Measurements from ENCODE around the gene FOCAD.

DNA sequence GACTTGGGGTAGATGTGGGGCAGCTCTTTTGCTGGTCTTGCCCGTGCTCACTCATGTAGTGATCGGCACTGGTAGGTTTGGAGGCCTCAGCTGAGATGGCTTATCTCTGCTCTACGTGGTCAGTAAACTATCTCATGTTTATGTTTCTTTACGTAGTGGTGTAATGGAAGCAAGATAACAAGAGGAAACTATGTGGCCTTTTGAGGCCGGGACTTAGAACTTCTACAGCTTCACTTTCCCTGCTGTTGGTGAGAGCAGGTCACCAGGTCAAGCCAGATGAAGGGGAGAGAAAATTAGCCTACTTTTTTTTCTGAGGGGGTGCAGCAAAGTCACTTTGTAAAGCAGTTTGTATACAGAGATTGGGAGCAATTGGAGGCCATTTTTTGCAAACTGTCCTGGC is 8.5 kb downstream of the FOCAD start:
- TF ChIP-seq, protein P1, sequence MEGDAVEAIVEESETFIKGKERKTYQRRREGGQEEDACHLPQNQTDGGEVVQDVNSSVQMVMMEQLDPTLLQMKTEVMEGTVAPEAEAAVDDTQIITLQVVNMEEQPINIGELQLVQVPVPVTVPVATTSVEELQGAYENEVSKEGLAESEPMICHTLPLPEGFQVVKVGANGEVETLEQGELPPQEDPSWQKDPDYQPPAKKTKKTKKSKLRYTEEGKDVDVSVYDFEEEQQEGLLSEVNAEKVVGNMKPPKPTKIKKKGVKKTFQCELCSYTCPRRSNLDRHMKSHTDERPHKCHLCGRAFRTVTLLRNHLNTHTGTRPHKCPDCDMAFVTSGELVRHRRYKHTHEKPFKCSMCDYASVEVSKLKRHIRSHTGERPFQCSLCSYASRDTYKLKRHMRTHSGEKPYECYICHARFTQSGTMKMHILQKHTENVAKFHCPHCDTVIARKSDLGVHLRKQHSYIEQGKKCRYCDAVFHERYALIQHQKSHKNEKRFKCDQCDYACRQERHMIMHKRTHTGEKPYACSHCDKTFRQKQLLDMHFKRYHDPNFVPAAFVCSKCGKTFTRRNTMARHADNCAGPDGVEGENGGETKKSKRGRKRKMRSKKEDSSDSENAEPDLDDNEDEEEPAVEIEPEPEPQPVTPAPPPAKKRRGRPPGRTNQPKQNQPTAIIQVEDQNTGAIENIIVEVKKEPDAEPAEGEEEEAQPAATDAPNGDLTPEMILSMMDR (IDR thresholded peaks at IDR 0.05) = no peak
- TF ChIP-seq POLR2A (IDR thresholded peaks at IDR 0.05) (no peak), POLR2AphosphoS5 (IDR thresholded peaks at IDR 0.05) (no peak), EP300 (IDR thresholded peaks at IDR 0.05) (no peak)
